IMR-90 (cell line): ENCODE measurements around the gene TMPRSS3. TPM values are rescaled to one million over a fixed set of nuclear protein-coding genes. Genes with fewer than 3 reads are reported as not detected.

Source experiments
- ATAC-seq: fragments of 200-7000 bp; cut with Tn5 transposase; 2 replicates; pipeline ENCODE4 v1.9.1; 2020; ENCODE audit warnings: low read depth, mild to moderate bottlenecking, moderate library complexity
- BruUV-seq: library from RNA; stranded (reverse); fragments of 400-500 nt; replicated peaks from 2 replicates; lab custom pipeline; 2021; lab: Mats Ljungman, UMichigan
- CTCF ChIA-PET: fragments of 300-600 bp; formaldehyde crosslinking; extraction: SDS; loops from one replicate; lab custom pipeline; 2021; ENCODE audit warnings: antibody characterized with exemption; lab: Yijun Ruan, JAX
- POLR2A ChIA-PET: fragments of 300-600 bp; sonication (Branson Sonifier 250); formaldehyde crosslinking; loops from one replicate; lab custom pipeline; 2022; ENCODE audit warnings: antibody characterized with exemption; ENCODE audit not compliant: unreplicated experiment; lab: Charles Lee
- DNase-seq: peaks from one replicate; pipeline ENCODE4 v3.0.0; 2013
- H2AFZ ChIP-seq: replicated peaks from 2 replicates; pipeline ENCODE3; 2013; ENCODE audit warnings: low read length, mild to moderate bottlenecking; ENCODE audit not compliant: poor library complexity
- H2AK5ac ChIP-seq: 2 replicates; pipeline ENCODE4 v1.6.1; 2013; ENCODE audit warnings: low read depth, low read length, inconsistent platforms
- H2AK9ac ChIP-seq: replicated peaks from 2 replicates; pipeline ENCODE3; 2013; ENCODE audit warnings: mild to moderate bottlenecking, low read depth, low read length, moderate library complexity; ENCODE audit not compliant: poor library complexity
- H2BK120ac ChIP-seq: 2 replicates; pipeline ENCODE4 v1.6.1; 2013; ENCODE audit warnings: low read depth, low read length, inconsistent platforms
- H2BK15ac ChIP-seq: 3 replicates; pipeline ENCODE4 v1.6.1; 2013; ENCODE audit warnings: low read depth, low read length, inconsistent platforms
- H2BK20ac ChIP-seq: 2 replicates; pipeline ENCODE4 v1.6.1; 2013; ENCODE audit warnings: low read depth, mild to moderate bottlenecking, inconsistent platforms, low read length, moderate library complexity
- H2BK5ac ChIP-seq: 2 replicates; pipeline ENCODE4 v1.6.1; 2013; ENCODE audit warnings: mild to moderate bottlenecking, low read depth, low read length, inconsistent platforms; ENCODE audit not compliant: poor library complexity, severe bottlenecking
- H3K14ac ChIP-seq: replicated peaks from 2 replicates; pipeline ENCODE4 v1.6.1; 2013; ENCODE audit warnings: low read depth, low read length, inconsistent platforms
- H3K18ac ChIP-seq: 2 replicates; pipeline ENCODE4 v1.6.1; 2013; ENCODE audit warnings: low read depth, low read length, control low read depth
- H3K23ac ChIP-seq: 2 replicates; pipeline ENCODE4 v1.6.1; 2013; ENCODE audit warnings: low read depth, low read length, inconsistent platforms
- H3K27ac ChIP-seq: 2 replicates; pipeline ENCODE4 v1.5.1; 2013; ENCODE audit warnings: mild to moderate bottlenecking, control low read depth, low read length; ENCODE audit not compliant: insufficient read depth
- H3K27me3 ChIP-seq: 2 replicates; pipeline ENCODE4 v1.6.1; 2013; ENCODE audit warnings: low read length; ENCODE audit not compliant: control insufficient read depth, insufficient read depth
- H3K36me3 ChIP-seq: 2 replicates; pipeline ENCODE4 v1.6.1; 2013; ENCODE audit warnings: low read length, mixed read lengths; ENCODE audit not compliant: control insufficient read depth, insufficient read depth
- H3K4ac ChIP-seq: 2 replicates; pipeline ENCODE4 v1.6.1; 2013; ENCODE audit warnings: low read depth, low read length, inconsistent platforms
- H3K4me1 ChIP-seq: 2 replicates; pipeline ENCODE4 v1.6.1; 2013; ENCODE audit warnings: low read length, mixed read lengths; ENCODE audit not compliant: control insufficient read depth, insufficient read depth
- H3K4me2 ChIP-seq: 2 replicates; pipeline ENCODE4 v1.6.1; 2013; ENCODE audit warnings: low read depth, mild to moderate bottlenecking, control low read depth, low read length, moderate library complexity
- H3K4me3 ChIP-seq: 2 replicates; pipeline ENCODE4 v1.5.1; 2013; ENCODE audit warnings: low read depth, mild to moderate bottlenecking, control low read depth, low read length, moderate library complexity; ENCODE audit not compliant: insufficient read depth
- H3K56ac ChIP-seq: 2 replicates; pipeline ENCODE4 v1.6.1; 2013; ENCODE audit warnings: low read length, inconsistent platforms; ENCODE audit not compliant: insufficient read depth; ENCODE audit errors: extremely low read depth
- H3K79me1 ChIP-seq, 2 experiments: 2 replicates each; pipeline ENCODE4 v1.6.1; 2013; ENCODE audit warnings: low read length in 2 of 2, inconsistent platforms in 1 of 2, low read depth in 1 of 2
- H3K9ac ChIP-seq: 2 replicates; pipeline ENCODE4 v1.6.1; 2013; ENCODE audit warnings: low read depth, low read length, control low read depth
- H3K9me1 ChIP-seq: 2 replicates; pipeline ENCODE4 v1.6.1; 2013; ENCODE audit warnings: low read length, inconsistent platforms; ENCODE audit not compliant: insufficient read depth
- H3K9me3 ChIP-seq: 2 replicates; pipeline ENCODE4 v1.6.1; 2013; ENCODE audit warnings: low read length; ENCODE audit not compliant: control insufficient read depth, insufficient read depth
- H4K20me1 ChIP-seq: 2 replicates; pipeline ENCODE4 v1.6.1; 2013; ENCODE audit warnings: low read length, inconsistent platforms; ENCODE audit not compliant: insufficient read depth
- H4K5ac ChIP-seq: 2 replicates; pipeline ENCODE4 v1.6.1; 2013; ENCODE audit warnings: mild to moderate bottlenecking, low read depth, low read length, control low read depth
- H4K8ac ChIP-seq, 2 experiments: 2 replicates each; pipeline ENCODE4 v1.6.1; 2013; ENCODE audit warnings: low read depth in 2 of 2, low read length in 2 of 2, control low read depth in 1 of 2, inconsistent platforms in 1 of 2
- H4K91ac ChIP-seq: 2 replicates; pipeline ENCODE4 v1.6.1; 2013; ENCODE audit warnings: low read depth, low read length, inconsistent platforms; ENCODE audit not compliant: insufficient read depth
- BHLHE40 ChIP-seq: fragments of 150-350 bp; IDR thresholded peaks from 2 replicates; pipeline ENCODE4 v1.6.1; 2016; ENCODE audit warnings: mild to moderate bottlenecking, low read depth, low read length
- CEBPB ChIP-seq: IDR thresholded peaks from 2 replicates; pipeline ENCODE4 v1.6.1; 2012; ENCODE audit warnings: low read depth, low read length, improper control_type of control experiment
- CHD1 ChIP-seq: IDR thresholded peaks from 2 replicates; pipeline ENCODE4 v1.6.1; 2012; ENCODE audit warnings: low read depth, low read length, improper control_type of control experiment
- FOS ChIP-seq: fragments of 150-350 bp; IDR thresholded peaks from 2 replicates; pipeline ENCODE4 v1.6.1; 2016; ENCODE audit warnings: low read depth, low read length
- MAFK ChIP-seq: IDR thresholded peaks from 2 replicates; pipeline ENCODE4 v1.6.1; 2012; ENCODE audit warnings: low read depth, low read length, improper control_type of control experiment
- MAZ ChIP-seq: IDR thresholded peaks from 2 replicates; pipeline ENCODE4 v1.6.1; 2012; ENCODE audit warnings: low read depth, mild to moderate bottlenecking, low read length, improper control_type of control experiment, moderate library complexity, borderline replicate concordance
- MXI1 ChIP-seq: IDR thresholded peaks from 2 replicates; pipeline ENCODE4 v1.6.1; 2012; ENCODE audit warnings: low read depth, mild to moderate bottlenecking, low read length, moderate library complexity, borderline replicate concordance
- NFE2L2 ChIP-seq: fragments of 150-350 bp; IDR thresholded peaks from 2 replicates; pipeline ENCODE4 v1.6.1; 2016; ENCODE audit warnings: low read depth, mild to moderate bottlenecking, low read length
- RAD21 ChIP-seq: IDR thresholded peaks from 2 replicates; pipeline ENCODE4 v1.6.1; 2012; ENCODE audit warnings: low read length, improper control_type of control experiment
- SMC3 ChIP-seq: fragments of 150-350 bp; IDR thresholded peaks from 2 replicates; pipeline ENCODE4 v1.6.1; 2016; ENCODE audit warnings: low read depth, mild to moderate bottlenecking, antibody characterized with exemption, low read length, moderate library complexity
- WGBS, 2 experiments: methylation state at CpG; one replicate each; pipeline versions ENCODE4 v1.1.5 to v1.1.7; 2013; ENCODE audit warnings: missing lambda C conversion rate in 2 of 2; ENCODE audit not compliant: insufficient read length in 1 of 2; ENCODE audit errors: extremely low coverage in 2 of 2; 5-methylcytosine and 5-hydroxymethylcytosine counted together
- dilution Hi-C: fragments of 300-500 bp; cut with HindIII; formaldehyde crosslinking; loops from one replicate; pipeline ENCODE4 v1.14.3; 2018; ENCODE audit warnings: low sequenced_read_pairs; ENCODE audit not compliant: unreplicated experiment
- in situ Hi-C: fragments of 300-500 bp; cut with MboI; formaldehyde crosslinking; loops from 3 replicates; pipeline ENCODE4 v1.14.3; 2019; ENCODE audit warnings: low sequenced_read_pairs, inconsistent platforms, mixed read lengths
- intact Hi-C: fragments of 100-400 bp; cut with micrococcal nuclease; formaldehyde crosslinking; loops from 2 replicates; pipeline ENCODE4 v1.10.0; 2022
- polyA plus RNA-seq, 3 experiments: library from polyadenylated mRNA; depleted of rRNA; stranded (reverse); fragments of >200 nt; gene quantifications; 2 replicates each; pipeline ENCODE4 v1.2.3, GENCODE V29; 2012; ENCODE audit warnings: low replicate concordance in 1 of 3
- total RNA-seq: library from RNA; depleted of rRNA; stranded (reverse); fragments of >200 nt; gene quantifications from 2 replicates; pipeline ENCODE4 v1.2.3, GENCODE V29; 2012
- TF ChIP-seq, protein P1 (sequence below): fragments of 150-350 bp; IDR thresholded peaks from 2 replicates; pipeline ENCODE4 v1.6.1; 2017; ENCODE audit warnings: mild to moderate bottlenecking, antibody characterized with exemption, low read length, low read depth

The TMPRSS3 gene
- total and polyA plus RNA-seq, 2 of the 4 experiments (the other 2 are of a cell fraction) = not detected

DNA sequence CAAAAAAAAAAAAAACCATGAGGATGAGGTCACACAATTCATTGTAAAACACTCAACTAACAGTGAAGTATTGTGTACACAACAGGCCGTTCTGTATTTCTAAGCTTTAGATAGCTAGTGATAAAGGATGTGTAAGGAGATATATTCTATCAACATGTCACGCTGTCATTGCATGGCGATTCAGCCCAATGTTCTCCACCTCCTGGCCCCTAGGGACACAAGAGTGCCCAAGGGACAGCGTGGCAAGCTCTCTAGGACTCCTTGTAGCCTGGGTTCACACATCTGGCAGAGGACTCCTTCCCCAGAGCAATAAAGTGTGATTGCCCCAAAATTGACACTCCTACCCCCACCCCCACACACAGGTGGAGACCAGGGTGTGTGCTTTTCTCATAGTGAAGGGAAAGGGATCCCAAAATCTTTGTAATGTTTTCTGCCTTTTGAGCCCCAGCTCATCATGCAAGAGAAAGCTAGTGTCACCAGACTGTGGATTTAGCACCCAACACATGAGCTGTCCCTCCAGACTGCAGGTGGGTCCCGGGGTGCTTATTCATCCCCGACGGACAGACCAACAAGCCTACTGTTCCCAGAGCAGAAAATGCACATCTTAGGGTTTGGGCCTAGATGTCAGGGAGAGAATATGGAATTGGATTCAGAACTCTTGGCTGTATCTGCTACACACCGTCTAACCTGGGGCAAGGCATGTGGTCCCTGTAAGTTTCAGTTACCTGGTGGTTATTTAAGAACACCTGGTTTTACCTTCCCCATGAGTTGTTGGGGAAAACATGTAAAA is 11.5 kb downstream of the TMPRSS3 start:
- Histone ChIP-seq H2BK5ac (no peak overlapping the region), H3K4ac (no peak overlapping the region), H3K4me3 (no peak overlapping the region), H4K8ac (no peak overlapping the region), H4K5ac (no peak overlapping the region), H3K18ac (no peak overlapping the region), H2AK5ac (no peak overlapping the region), H3K4me1 (no peaks in the 10 kb centered on the region), H3K4me2 (no peak overlapping the region), H4K20me1 (no peaks in the 10 kb centered on the region), H3K14ac (no peak overlapping the region), H4K91ac (no peak overlapping the region), H3K9me3 (peaks cover 3% of the 10 kb centered on the region; the same call in 1 of the 2 replicates), H3K27ac (no peak overlapping the region), H3K23ac (no peak overlapping the region), H3K9ac (no peak overlapping the region), H2BK20ac (no peak overlapping the region), H2AFZ (no peak overlapping the region), H3K79me1 (no peaks in the 10 kb centered on the region), H2AK9ac (no peak overlapping the region), H3K27me3 (peaks cover 25% of the 10 kb centered on the region), H2BK120ac (no peak overlapping the region), H3K36me3 (no peaks in the 10 kb centered on the region), H2BK15ac (no peak overlapping the region), H3K56ac (no peak overlapping the region), H3K9me1 (no peaks in the 10 kb centered on the region)
- intact Hi-C loops = no loop called here
- TF ChIP-seq CEBPB (no peak), MAZ (no peak), RAD21 (no peak), NFE2L2 (no peak), MAFK (no peak), SMC3 (no peak), BHLHE40 (no peak), CHD1 (no peak), FOS (no peak), MXI1 (no peak)
- TF ChIP-seq, protein P1, sequence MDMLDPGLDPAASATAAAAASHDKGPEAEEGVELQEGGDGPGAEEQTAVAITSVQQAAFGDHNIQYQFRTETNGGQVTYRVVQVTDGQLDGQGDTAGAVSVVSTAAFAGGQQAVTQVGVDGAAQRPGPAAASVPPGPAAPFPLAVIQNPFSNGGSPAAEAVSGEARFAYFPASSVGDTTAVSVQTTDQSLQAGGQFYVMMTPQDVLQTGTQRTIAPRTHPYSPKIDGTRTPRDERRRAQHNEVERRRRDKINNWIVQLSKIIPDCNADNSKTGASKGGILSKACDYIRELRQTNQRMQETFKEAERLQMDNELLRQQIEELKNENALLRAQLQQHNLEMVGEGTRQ = no peak
- CTCF ChIA-PET = no interaction called here
- POLR2A ChIA-PET = no interaction called here
- ATAC-seq = no peak
- no TSS peak for BruUV-seq
- dilution Hi-C loops = no loop called here
- in situ Hi-C loops = no loop called here
- no CpG with 5 or more reads among the region's 8 CpGs for WGBS, 2 experiments
- no peak for DNase-seq
